SU-DHL-6 (cell line): ENCODE results near the gene THSD8.

Experiments used
- H2AFZ ChIP-seq: fragments of 200-600 bp; sonication (generic); 2 replicates; pipeline ENCODE4 v1.6.1; 2014; ENCODE audit warnings: low read depth, mild to moderate bottlenecking, moderate library complexity, mixed read lengths, antibody characterized with exemption, low read length; ENCODE audit not compliant: severe bottlenecking
- H3F3A ChIP-seq: fragments of 200-600 bp; shearing (Covaris generic); 2 replicates; pipeline ENCODE4 v1.6.0; 2016; ENCODE audit warnings: antibody characterized with exemption, mild to moderate bottlenecking; ENCODE audit not compliant: insufficient read depth
- H3K27ac ChIP-seq: fragments of 200-600 bp; sonication (generic); 2 replicates; pipeline ENCODE4 v1.5.1; 2016; ENCODE audit warnings: low read depth, mild to moderate bottlenecking, low read length, moderate library complexity, mixed read lengths
- H3K27me3 ChIP-seq: fragments of 200-600 bp; sonication (generic), shearing (Covaris generic); 2 replicates; pipeline ENCODE4 v1.6.0; 2014; ENCODE audit warnings: mild to moderate bottlenecking, low read length
- H3K36me3 ChIP-seq: fragments of 200-600 bp; sonication (generic); 2 replicates; pipeline ENCODE4 v1.6.1; 2014; ENCODE audit warnings: mild to moderate bottlenecking, low read length, mixed read lengths
- H3K4me2 ChIP-seq: fragments of 300-600, 200-600 bp; shearing (Covaris generic), sonication (generic); 2 replicates; pipeline ENCODE4 v1.6.0; 2014; ENCODE audit warnings: low read length, low read depth, mild to moderate bottlenecking; ENCODE audit not compliant: poor library complexity, severe bottlenecking
- H3K4me3 ChIP-seq: fragments of 200-600 bp; sonication (generic); 2 replicates; pipeline ENCODE4 v1.5.1; 2014; ENCODE audit warnings: antibody characterized with exemption, low read length, mild to moderate bottlenecking, mixed read lengths; ENCODE audit not compliant: insufficient read depth, poor library complexity, severe bottlenecking
- H3K79me2 ChIP-seq: fragments of 200-600 bp; sonication (generic); 2 replicates; pipeline ENCODE4 v1.6.1; 2014; ENCODE audit warnings: mild to moderate bottlenecking, low read length, moderate library complexity; ENCODE audit not compliant: insufficient read depth
- H3K9ac ChIP-seq: fragments of 200-600 bp; sonication (generic); 2 replicates; pipeline ENCODE4 v1.7.0; 2014; ENCODE audit warnings: mild to moderate bottlenecking, low read length
- H3K9me2 ChIP-seq: fragments of 200-600 bp; sonication (generic); replicated peaks from 2 replicates; pipeline ENCODE4 v1.6.1; 2014; ENCODE audit warnings: low read length; ENCODE audit not compliant: insufficient read depth
- H3K9me3 ChIP-seq: fragments of 200-600 bp; sonication (generic); 2 replicates; pipeline ENCODE4 v1.6.1; 2014; ENCODE audit warnings: low read length, mixed read lengths; ENCODE audit not compliant: insufficient read depth
- H4K20me1 ChIP-seq: fragments of 200-600 bp; sonication (generic); 2 replicates; pipeline ENCODE4 v1.6.1; 2014; ENCODE audit warnings: low read depth, mild to moderate bottlenecking, antibody characterized with exemption, low read length, moderate library complexity, mixed read lengths
- CTCF ChIP-seq: fragments of 200-600 bp; sonication (generic); IDR thresholded peaks from one replicate; pipeline ENCODE4 v1.5.1; 2017; ENCODE audit warnings: antibody characterized with exemption, mild to moderate bottlenecking, low read length, moderate library complexity; ENCODE audit not compliant: insufficient read depth, poor library complexity, severe bottlenecking
- EZH2phosphoT487 ChIP-seq: fragments of 200-600 bp; sonication (generic), shearing (Covaris generic); conservative IDR thresholded peaks from 2 replicates; pipeline ENCODE4 v1.6.1; 2018; ENCODE audit warnings: mild to moderate bottlenecking, antibody characterized with exemption, low read length, moderate library complexity, mixed read lengths

THSD8 gene

GRCh38 chr19:12787458-12787857 is 14.4 kb upstream of the THSD8 start:
- Histone ChIP-seq H4K20me1 (no peaks in the 10 kb centered on the region), H3K9me3 (no peaks in the 10 kb centered on the region), H3F3A (peaks cover 19% of the 10 kb centered on the region), H3K36me3 (no peaks in the 10 kb centered on the region), H3K9ac (no peak overlapping the region), H3K27me3 (no peaks in the 10 kb centered on the region), H2AFZ (no peak overlapping the region), H3K4me3 (no peak overlapping the region), H3K27ac (no peak overlapping the region), H3K9me2 (no peaks in the 10 kb centered on the region), H3K4me2 (no peak overlapping the region), H3K79me2 (no peaks in the 10 kb centered on the region)
- TF ChIP-seq CTCF (no peak), EZH2phosphoT487 (no peak)

DNA sequence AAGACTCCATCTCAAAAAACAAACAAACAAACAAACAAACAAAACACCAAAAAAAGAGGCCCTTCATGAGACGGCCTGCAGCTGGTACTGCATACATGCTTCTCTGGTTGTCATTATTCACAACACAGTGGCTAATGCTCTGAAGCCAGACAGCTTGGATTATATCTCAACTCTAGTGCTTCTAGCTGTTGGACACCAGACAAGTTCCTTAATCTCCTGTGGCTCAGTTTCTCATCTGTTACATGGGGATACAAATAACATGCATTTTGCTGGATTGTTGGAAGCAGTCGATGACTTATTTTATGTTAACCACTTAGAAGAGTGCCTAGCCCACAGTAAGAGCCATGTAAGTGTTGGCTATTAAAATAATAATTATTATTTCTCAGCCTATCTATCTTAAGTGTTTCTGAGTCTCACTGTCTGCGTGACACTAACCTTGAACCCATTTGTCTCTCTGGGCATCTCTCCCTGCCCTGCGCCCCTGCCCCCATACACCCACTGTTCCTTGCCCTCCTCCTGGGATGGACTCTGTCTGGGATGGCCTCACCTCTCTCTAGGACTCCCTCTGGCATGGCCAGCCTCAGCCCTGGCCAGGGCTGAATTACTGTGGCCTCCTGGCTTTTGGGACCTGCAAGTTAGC is 13.7 kb upstream of the THSD8 start:
- H3F3A ChIP-seq, result peaks cover 26% of the 10 kb centered on the region
- H3K79me2 ChIP-seq, result no peaks in the 10 kb centered on the region
- no peaks in the 10 kb centered on the region for H3K9me2 ChIP-seq
- H3K27ac ChIP-seq, result no peak overlapping the region
- no peaks in the 10 kb centered on the region for H4K20me1 ChIP-seq
- H3K9me3 ChIP-seq, result no peaks in the 10 kb centered on the region
- H3K9ac ChIP-seq, result no peak overlapping the region
- no peak overlapping the region for H2AFZ ChIP-seq
- no peak overlapping the region for H3K4me2 ChIP-seq
- no peak for TF ChIP-seq CTCF
- TF ChIP-seq EZH2phosphoT487, result no peak
- no peaks in the 10 kb centered on the region for H3K36me3 ChIP-seq
- H3K27me3 ChIP-seq, result no peaks in the 10 kb centered on the region
- H3K4me3 ChIP-seq, result no peak overlapping the region

- Histone ChIP-seq H3K4me2 (no peak overlapping the region), H2AFZ (no peak overlapping the region), H3K27me3 (no peaks in the 10 kb centered on the region), H3K27ac (no peak overlapping the region), H4K20me1 (no peaks in the 10 kb centered on the region), H3K9me2 (no peaks in the 10 kb centered on the region), H3K9ac (no peak overlapping the region), H3F3A (peaks cover 26% of the 10 kb centered on the region), H3K79me2 (no peaks in the 10 kb centered on the region), H3K4me3 (no peak overlapping the region), H3K9me3 (no peaks in the 10 kb centered on the region), H3K36me3 (no peaks in the 10 kb centered on the region)
- TF ChIP-seq CTCF (no peak), EZH2phosphoT487 (no peak)
These were observed 13.2 kb upstream of the THSD8 start for GRCh38 chr19:12788682-12789097.
